Vagina (tissue), 2 donors: ENCODE data around the gene TMEM89. TPM values are rescaled to one million over a fixed set of nuclear protein-coding genes. Genes with fewer than 3 reads are reported as not detected.

Experiments used
- DNase-seq, 2 donors: peaks; one replicate each; pipeline ENCODE4 v3.0.0-alpha.2; 2017; ENCODE audit errors: extremely low spot score in 2 of 2
- H3K27ac ChIP-seq: fragments of 200-600 bp; sonication (generic); one replicate; pipeline ENCODE4 v1.5.1; 2019
- H3K27me3 ChIP-seq: fragments of 200-600 bp; sonication (generic); one replicate; pipeline ENCODE4 v1.5.1; 2019
- H3K36me3 ChIP-seq, 2 donors: fragments of 200-600 bp; sonication (generic); one replicate each; pipeline ENCODE4 v1.5.1; 2017 to 2019
- H3K4me1 ChIP-seq: fragments of 200-600 bp; sonication (generic); one replicate; pipeline ENCODE4 v1.5.1; 2019
- H3K4me3 ChIP-seq, 2 donors: fragments of 200-600 bp; sonication (generic); 1 replicate in 1 of 2; 2 replicates in 1 of 2; pipeline ENCODE4 v1.5.1; 2016 to 2019
- H3K9me3 ChIP-seq: fragments of 200-600 bp; sonication (generic); one replicate; pipeline ENCODE4 v1.5.1; 2019
- CTCF ChIP-seq, 3 experiments: fragments of 450-650 bp in 2 of 3; fragments of 200-600 bp in 1 of 3; sonication (generic) in 1 of 3; IDR thresholded peaks; one replicate each; pipeline ENCODE4 v1.5.1; 2017 to 2019; ENCODE audit warnings: antibody characterized with exemption in 3 of 3, mild to moderate bottlenecking in 2 of 3, moderate library complexity in 2 of 3
- POLR2A ChIP-seq, 2 donors: fragments of 450-650 bp; IDR thresholded peaks; one replicate each; pipeline ENCODE4 v1.6.1; 2017; ENCODE audit warnings: antibody characterized with exemption in 2 of 2, mild to moderate bottlenecking in 2 of 2, moderate library complexity in 2 of 2
- POLR2AphosphoS5 ChIP-seq, 2 donors: sonication (generic); formaldehyde crosslinking; IDR thresholded peaks; one replicate each; pipeline ENCODE4 v1.9.0; 2017; ENCODE audit warnings: antibody characterized with exemption in 2 of 2, mild to moderate bottlenecking in 2 of 2, low read depth in 1 of 2; ENCODE audit not compliant: insufficient read depth in 1 of 2
- intact Hi-C: fragments of 100-400 bp; cut with DNase I; formaldehyde crosslinking; loops from one replicate; pipeline ENCODE4 v1.15.1; 2023
- total RNA-seq: library from RNA; depleted of rRNA; stranded (reverse); fragments of >200 nt; gene quantifications from one replicate; pipeline ENCODE4 v1.2.3, GENCODE V29; 2016

Gene TMEM89
- total RNA-seq, 1 donor from 2014 or later, result not detected

- H3K27me3 ChIP-seq, result no peaks in the 10 kb centered on the region
- no peak for DNase-seq
- peaks cover 0 to 2% of the 10 kb centered on the region in 2 donors for H3K36me3 ChIP-seq
- TF ChIP-seq POLR2AphosphoS5 (IDR thresholded peaks at IDR 0.05; ENCODE audit: insufficient read depth in 1 of 2, low read depth in 1 of 2), result no peak
- no peak for TF ChIP-seq CTCF (IDR thresholded peaks at IDR 0.05)
- no peak for TF ChIP-seq POLR2A (IDR thresholded peaks at IDR 0.05)
- intact Hi-C loops, result no loop called here
- H3K27ac ChIP-seq, result peak overlapping the region; percentile 60
- H3K4me3 ChIP-seq, result no peak overlapping the region
- no peaks in the 10 kb centered on the region for H3K4me1 ChIP-seq
- H3K9me3 ChIP-seq, result peaks cover 9% of the 10 kb centered on the region
These were observed 1.7 kb downstream of the TMEM89 start for GRCh38 chr3:48619541-48620524.

GRCh38 chr3:48617559-48617958 lies 4.0 kb downstream of the TMEM89 start:
- Histone ChIP-seq H3K9me3 (peaks cover 9% of the 10 kb centered on the region), H3K36me3 (no peaks in the 10 kb centered on the region), H3K27me3 (no peaks in the 10 kb centered on the region), H3K4me3 (no peak overlapping the region), H3K27ac (peak overlapping the region; percentile 60), H3K4me1 (no peaks in the 10 kb centered on the region)
- no peak for TF ChIP-seq POLR2A (IDR thresholded peaks at IDR 0.05)
- TF ChIP-seq POLR2AphosphoS5 (IDR thresholded peaks at IDR 0.05; ENCODE audit: insufficient read depth in 1 of 2, low read depth in 1 of 2), result no peak
- TF ChIP-seq CTCF (IDR thresholded peaks at IDR 0.05), result no peak
- DNase-seq, result no peak
- intact Hi-C loops, result no loop called here

GRCh38 chr3:48614044-48614443 lies 7.5 kb downstream of the TMEM89 start:
- no peak overlapping the region for H3K4me3 ChIP-seq

DNA sequence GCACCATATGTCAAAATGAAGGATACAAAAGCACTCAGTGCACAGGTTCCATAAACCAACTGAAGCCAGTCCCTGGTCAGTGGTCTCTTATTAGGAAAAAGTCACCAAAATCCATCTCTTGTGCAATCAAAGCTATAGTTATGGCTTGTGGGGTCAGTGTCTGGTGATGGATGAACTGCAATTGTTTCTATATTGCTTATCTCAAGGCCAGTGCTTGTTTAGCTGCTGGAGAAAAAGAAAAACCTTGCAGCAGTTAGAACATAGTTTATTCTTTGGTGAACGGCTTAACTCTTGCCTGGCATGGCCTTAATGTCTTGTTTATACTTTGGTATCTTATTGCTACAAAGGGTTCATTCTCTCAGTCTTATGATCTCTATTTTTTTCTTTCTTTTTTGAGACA lies 9.3 kb downstream of the TMEM89 start:
- peaks cover 0 to under 1% of the 10 kb centered on the region in 2 donors for H3K36me3 ChIP-seq
- intact Hi-C loops, result no loop called here
- no peak overlapping the region for H3K4me3 ChIP-seq
- no peaks in the 10 kb centered on the region for H3K9me3 ChIP-seq
- DNase-seq, result no peak
- H3K27ac ChIP-seq, result no peak overlapping the region
- TF ChIP-seq CTCF (IDR thresholded peaks at IDR 0.05) (no peak), POLR2A (IDR thresholded peaks at IDR 0.05) (no peak), POLR2AphosphoS5 (IDR thresholded peaks at IDR 0.05; ENCODE audit: insufficient read depth in 1 of 2, low read depth in 1 of 2) (no peak)
- H3K27me3 ChIP-seq, result no peaks in the 10 kb centered on the region
- H3K4me1 ChIP-seq, result peaks cover 19% of the 10 kb centered on the region

More at GRCh38 chr3:48614044-48614443, 7.5 kb downstream of the TMEM89 start:
- H3K9me3 ChIP-seq, result peaks cover 9% of the 10 kb centered on the region
- no peak for TF ChIP-seq POLR2A (IDR thresholded peaks at IDR 0.05)
- TF ChIP-seq CTCF (IDR thresholded peaks at IDR 0.05), result no peak
- no peak for TF ChIP-seq POLR2AphosphoS5 (IDR thresholded peaks at IDR 0.05; ENCODE audit: insufficient read depth in 1 of 2, low read depth in 1 of 2)
- no peaks in the 10 kb centered on the region for H3K36me3 ChIP-seq
- DNase-seq, result no peak
- H3K27me3 ChIP-seq, result no peaks in the 10 kb centered on the region
- H3K27ac ChIP-seq, result no peak overlapping the region
- intact Hi-C loops, result no loop called here
- peaks cover 5% of the 10 kb centered on the region for H3K4me1 ChIP-seq
